BLaER1 treated with 17β-estradiol and CSF1 and Interleukin-3, amounts not matched to agents 10 nM and 100 nM (cell line): ENCODE results near the gene PRAF2.

Experiments used
- H3K27ac ChIP-seq, 11 experiments: shearing (Covaris generic); formaldehyde crosslinking; 2 replicates each; pipeline ENCODE4 v1.8.1; 2022
- H3K27me3 ChIP-seq, 11 experiments: shearing (Covaris generic); formaldehyde crosslinking; 2 replicates each; pipeline ENCODE4 v1.8.1; 2022
- H3K36me3 ChIP-seq, 11 experiments: shearing (Covaris generic); formaldehyde crosslinking; 2 replicates each; pipeline ENCODE4 v1.8.1; 2022
- H3K4me1 ChIP-seq, 10 experiments: shearing (Covaris generic); formaldehyde crosslinking; 2 replicates each; pipeline ENCODE4 v1.8.1; 2022
- H3K4me2 ChIP-seq, 11 experiments: shearing (Covaris generic); formaldehyde crosslinking; 2 replicates each; pipeline ENCODE4 v1.8.1; 2022
- H3K4me3 ChIP-seq, 10 experiments: shearing (Covaris generic); formaldehyde crosslinking; 2 replicates each; pipeline ENCODE4 v1.8.1; 2022
- H3K9ac ChIP-seq, 11 experiments: shearing (Covaris generic); formaldehyde crosslinking; 2 replicates each; pipeline ENCODE4 v1.8.1; 2022
- H3K9me3 ChIP-seq, 11 experiments: shearing (Covaris generic); formaldehyde crosslinking; replicated peaks in 1 of 11; 2 replicates each; pipeline ENCODE4 v1.8.1; 2022
- H4K20me1 ChIP-seq, 11 experiments: shearing (Covaris generic); formaldehyde crosslinking; 2 replicates each; pipeline ENCODE4 v1.8.1; 2022
- Cebpa-rat ChIP-seq, 11 experiments: shearing (Covaris generic); IDR thresholded peaks; 2 replicates each; pipeline ENCODE4 v1.8.1; 2022

The PRAF2 gene

GRCh38 chrX:49061490-49061889, 12.3 kb downstream of the PRAF2 start:
- H3K4me3 ChIP-seq: no peak overlapping the region
- H3K9ac ChIP-seq: no peak overlapping the region
- peaks cover 0 to 14% (median 0%) of the 10 kb centered on the region in 11 experiments; a peak in 6 of 22 replicates for H3K36me3 ChIP-seq
- TF ChIP-seq Cebpa-rat (IDR thresholded peaks at IDR 0.05): no peak
- H4K20me1 ChIP-seq: peaks cover 0 to 37% (median 3%) of the 10 kb centered on the region in 11 experiments; a peak in 9 of 22 replicates
- H3K9me3 ChIP-seq: no peaks in the 10 kb centered on the region
- H3K4me1 ChIP-seq: no peaks in the 10 kb centered on the region
- no peak overlapping the region for H3K4me2 ChIP-seq
- no peak overlapping the region for H3K27ac ChIP-seq
- peaks cover 4 to 82% (median 44%) of the 10 kb centered on the region in 11 experiments; a peak in 18 of 22 replicates for H3K27me3 ChIP-seq

- Histone ChIP-seq H3K9ac (no peak overlapping the region), H3K9me3 (no peaks in the 10 kb centered on the region)
- TF ChIP-seq Cebpa-rat (IDR thresholded peaks at IDR 0.05): no peak
These were observed 12.9 kb downstream of the PRAF2 start for GRCh38 chrX:49060914-49061313.

DNA sequence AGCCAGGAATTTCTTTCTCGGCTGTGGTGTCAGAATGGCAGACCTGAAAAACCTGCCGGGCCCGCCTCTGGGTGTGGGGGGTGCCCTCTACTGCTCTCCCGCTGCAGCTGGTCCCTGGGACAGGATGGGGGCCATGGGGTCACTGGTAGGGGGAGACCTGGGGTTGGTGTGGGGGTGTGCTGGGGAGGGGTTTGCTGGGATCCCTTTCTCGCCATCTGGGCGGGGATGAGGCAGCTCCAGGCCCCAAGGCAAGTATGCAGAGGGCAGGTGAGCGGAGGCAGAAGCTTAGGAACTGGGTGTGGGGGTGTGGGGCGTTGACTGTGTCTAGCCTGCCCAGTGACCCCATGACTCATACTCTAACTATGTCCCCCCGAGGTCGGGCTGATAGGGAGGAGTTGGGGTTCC, 14.1 kb downstream of the PRAF2 start:
- Histone ChIP-seq H4K20me1 (peaks cover 0 to 37% (median 3%) of the 10 kb centered on the region in 11 experiments; a peak in 9 of 22 replicates), H3K4me3 (no peak overlapping the region), H3K4me2 (no peak overlapping the region), H3K27ac (no peak overlapping the region), H3K9ac (no peak overlapping the region), H3K27me3 (peaks cover 4 to 85% (median 62%) of the 10 kb centered on the region in 11 experiments; a peak in 18 of 22 replicates), H3K4me1 (peaks cover 2 to 8% (median 4%) of the 10 kb centered on the region in 10 experiments; a peak in 13 of 20 replicates), H3K9me3 (peaks cover 0 to 2% (median 0%) of the 10 kb centered on the region in 11 experiments; a peak in 2 of 22 replicates), H3K36me3 (peaks cover 0 to 11% (median 0%) of the 10 kb centered on the region in 11 experiments; a peak in 5 of 22 replicates)
- no peak for TF ChIP-seq Cebpa-rat (IDR thresholded peaks at IDR 0.05)

More at GRCh38 chrX:49060914-49061313, 12.9 kb downstream of the PRAF2 start:
- Histone ChIP-seq H3K36me3 (peaks cover 0 to 14% (median 0%) of the 10 kb centered on the region in 11 experiments; a peak in 6 of 22 replicates), H3K27me3 (peaks cover 4 to 83% (median 49%) of the 10 kb centered on the region in 11 experiments; a peak in 18 of 22 replicates), H3K4me1 (no peaks in the 10 kb centered on the region), H4K20me1 (peaks cover 0 to 37% (median 3%) of the 10 kb centered on the region in 11 experiments; a peak in 9 of 22 replicates), H3K27ac (no peak overlapping the region), H3K4me3 (no peak overlapping the region), H3K4me2 (no peak overlapping the region)

DNA sequence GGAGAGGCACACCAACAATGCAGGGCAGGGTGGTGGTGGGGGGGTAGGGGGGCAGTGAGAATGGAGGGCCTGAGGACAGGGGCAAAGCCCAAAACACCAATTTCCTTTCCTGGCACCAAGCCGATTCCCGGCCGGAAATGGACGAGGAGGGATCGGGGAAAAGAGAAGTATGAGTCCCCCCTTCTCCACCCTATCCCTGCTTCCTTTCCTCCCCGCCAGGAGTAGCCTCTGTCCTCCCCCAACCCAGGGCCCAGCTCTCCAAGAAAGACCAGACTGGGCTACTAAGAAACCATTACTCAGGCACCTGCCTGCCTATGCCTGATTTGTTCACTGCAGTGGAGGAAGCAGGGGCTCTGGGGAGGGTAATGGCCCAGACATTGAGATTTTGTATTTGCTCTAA, 14.6 kb downstream of the PRAF2 start:
- Histone ChIP-seq H3K4me1 (peaks cover 7 to 13% (median 9%) of the 10 kb centered on the region in 10 experiments; a peak in 15 of 20 replicates), H3K36me3 (peaks cover 0 to 7% (median 0%) of the 10 kb centered on the region in 11 experiments; a peak in 3 of 22 replicates), H3K4me2 (no peak overlapping the region), H3K9ac (no peak overlapping the region), H3K27me3 (peaks cover 4 to 85% (median 64%) of the 10 kb centered on the region in 11 experiments; a peak in 18 of 22 replicates), H3K27ac (no peak overlapping the region), H3K9me3 (peaks cover 0 to 7% (median 0%) of the 10 kb centered on the region in 11 experiments; a peak in 2 of 22 replicates), H4K20me1 (peaks cover 0 to 37% (median 3%) of the 10 kb centered on the region in 11 experiments; a peak in 9 of 22 replicates), H3K4me3 (no peak overlapping the region)
- no peak for TF ChIP-seq Cebpa-rat (IDR thresholded peaks at IDR 0.05)

DNA sequence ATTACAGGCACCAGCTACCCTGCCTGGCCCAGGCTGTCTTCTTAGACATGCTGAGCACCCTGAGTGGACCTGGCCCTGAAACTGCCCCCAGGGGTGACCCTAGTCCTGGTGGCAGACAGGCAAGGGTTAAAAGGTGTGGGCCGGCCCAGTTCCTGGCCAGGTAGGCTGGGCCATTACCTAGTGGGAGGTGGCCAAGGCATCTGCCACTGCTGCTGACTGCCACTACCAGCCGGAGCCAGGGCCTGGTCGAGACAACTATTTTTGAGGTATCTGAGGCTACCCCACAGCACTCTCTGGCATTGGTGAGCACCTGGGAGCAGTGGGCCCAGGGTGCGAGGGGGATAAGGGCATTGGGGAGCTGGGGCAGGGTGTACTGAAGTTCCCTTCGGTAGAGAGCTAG, 15.0 kb downstream of the PRAF2 start, which contains the start of gene CCDC120:
TSS of gene CCDC120 (plus strand) at position 206 of the 400 bp plus-strand sequence. CDS start 3,043 bp downstream, outside the sequence.
- H3K36me3 ChIP-seq: peaks cover 0 to 7% (median 0%) of the 10 kb centered on the region in 11 experiments; a peak in 3 of 22 replicates
- H3K9me3 ChIP-seq: peaks cover 0 to 11% (median 0%) of the 10 kb centered on the region in 11 experiments; a peak in 3 of 22 replicates
- no peak within 1 kb of the TSS for H3K27ac ChIP-seq
- H3K4me2 ChIP-seq: no peak within 1 kb of the TSS
- peaks cover 10 to 17% (median 12%) of the 10 kb centered on the region in 10 experiments; a peak in 17 of 20 replicates for H3K4me1 ChIP-seq
- peaks cover 0 to 35% (median 3%) of the 10 kb centered on the region in 11 experiments; a peak in 9 of 22 replicates for H4K20me1 ChIP-seq
- TF ChIP-seq Cebpa-rat (IDR thresholded peaks at IDR 0.05): no peak
- H3K27me3 ChIP-seq: peaks cover 4 to 85% (median 64%) of the 10 kb centered on the region in 11 experiments; a peak in 18 of 22 replicates
- H3K4me3 ChIP-seq: no peak within 1 kb of the TSS
- no peak within 1 kb of the TSS for H3K9ac ChIP-seq

- H3K36me3 ChIP-seq: peaks cover 0 to 4% (median 0%) of the 10 kb centered on the region in 11 experiments; a peak in 1 of 22 replicates
- H4K20me1 ChIP-seq: peaks cover 0 to 14% (median 0%) of the 10 kb centered on the region in 11 experiments; a peak in 3 of 22 replicates
- peak overlapping the region; percentile 62 to 85 (median 74) for H3K4me2 ChIP-seq
- H3K9ac ChIP-seq: peak overlapping the region; percentile 78 to 89 (median 83); a peak in 21 of 22 replicates
- TF ChIP-seq Cebpa-rat (IDR thresholded peaks at IDR 0.05): no peak
- H3K4me3 ChIP-seq: peak overlapping the region; percentile 55 to 74 (median 66)
- peaks cover 10 to 21% (median 15%) of the 10 kb centered on the region in 10 experiments; a peak in 17 of 20 replicates for H3K4me1 ChIP-seq
- H3K27me3 ChIP-seq: peaks cover 21 to 96% (median 77%) of the 10 kb centered on the region in 11 experiments
- peaks cover 0 to 15% (median 0%) of the 10 kb centered on the region in 11 experiments; a peak in 3 of 22 replicates for H3K9me3 ChIP-seq
- peak overlapping the region; percentile 73 to 87 (median 79); a peak in 20 of 22 replicates for H3K27ac ChIP-seq
These were observed 19.6 kb downstream of the PRAF2 start for GRCh38 chrX:49054073-49054762.

GRCh38 chrX:49053223-49054072, 20.4 kb downstream of the PRAF2 start:
- H3K9ac ChIP-seq: peak overlapping the region; percentile 78 to 89 (median 83)
- H3K4me1 ChIP-seq: peaks cover 10 to 21% (median 15%) of the 10 kb centered on the region in 10 experiments; a peak in 17 of 20 replicates
- H3K36me3 ChIP-seq: peaks cover 0 to 4% (median 0%) of the 10 kb centered on the region in 11 experiments; a peak in 1 of 22 replicates
- TF ChIP-seq Cebpa-rat (IDR thresholded peaks at IDR 0.05): no peak
- H3K4me3 ChIP-seq: peak overlapping the region; percentile 55 to 74 (median 66)
- H3K9me3 ChIP-seq: peaks cover 0 to 15% (median 0%) of the 10 kb centered on the region in 11 experiments; a peak in 3 of 22 replicates
- H3K27me3 ChIP-seq: peaks cover 28 to 98% (median 80%) of the 10 kb centered on the region in 11 experiments
- peak overlapping the region; percentile 73 to 87 (median 79) for H3K27ac ChIP-seq
- H4K20me1 ChIP-seq: peaks cover 0 to 14% (median 0%) of the 10 kb centered on the region in 11 experiments; a peak in 3 of 22 replicates
- peak overlapping the region; percentile 62 to 85 (median 74) for H3K4me2 ChIP-seq

GRCh38 chrX:49043987-49044281, 29.9 kb downstream of the PRAF2 start:
- Histone ChIP-seq H3K36me3 (peaks cover 3 to 8% (median 6%) of the 10 kb centered on the region in 11 experiments; a peak in 20 of 22 replicates), H4K20me1 (peaks cover 0 to 5% (median 0%) of the 10 kb centered on the region in 11 experiments; a peak in 4 of 22 replicates), H3K4me2 (peak overlapping the region in 9 of 11 experiments; percentile 32 to 57 (median 47); a peak in 14 of 22 replicates), H3K9me3 (peaks cover 0 to 23% (median 2%) of the 10 kb centered on the region in 11 experiments; a peak in 7 of 22 replicates), H3K27me3 (peaks cover 1 to 39% (median 27%) of the 10 kb centered on the region in 11 experiments; a peak in 16 of 22 replicates), H3K4me3 (peak overlapping the region in 2 of 10 experiments; percentile 15 to 26; a peak in 1 of 20 replicates), H3K4me1 (peaks cover 30 to 36% (median 33%) of the 10 kb centered on the region in 10 experiments), H3K9ac (peak overlapping the region in 10 of 11 experiments; percentile 33 to 68 (median 54); a peak in 15 of 22 replicates), H3K27ac (peak overlapping the region in 8 of 11 experiments; percentile 12 to 59 (median 42); a peak in 10 of 22 replicates)
- no peak for TF ChIP-seq Cebpa-rat (IDR thresholded peaks at IDR 0.05)
